Measurements from ENCODE around the gene PTK7.

PTK7 gene

GRCh38 chr6:43054206-43054943 lies 21.7 kb upstream of the PTK7 start:
- no peak for TF ChIP-seq CTCF (conservative IDR thresholded peaks at IDR 0.05; ENCODE audit: low read length)
- no peak for TF ChIP-seq EZH2phosphoT487 (IDR thresholded peaks at IDR 0.05; ENCODE audit: borderline replicate concordance)
- H3K79me2 ChIP-seq (ENCODE audit: insufficient read depth, low read length), result peaks cover 51% of the 10 kb centered on the region
- no peaks in the 10 kb centered on the region for H3K27me3 ChIP-seq (ENCODE audit: insufficient read depth, low read length, poor library complexity, severe bottlenecking)
- no peaks in the 10 kb centered on the region for H3K36me3 ChIP-seq (ENCODE audit: insufficient read depth, low read length)
- H3K9me3 ChIP-seq (ENCODE audit: insufficient read depth, low read depth, low read length), result no peaks in the 10 kb centered on the region
- H3F3A ChIP-seq (ENCODE audit: low read depth), result no peaks in the 10 kb centered on the region
- peak overlapping the region; percentile 90 for H3K4me3 ChIP-seq (ENCODE audit: low read length, poor library complexity, severe bottlenecking)
- peaks cover 51% of the 10 kb centered on the region for H3K4me1 ChIP-seq (ENCODE audit: insufficient read depth, low read length, poor library complexity, severe bottlenecking)
- H3K9me2 ChIP-seq (replicated peaks; ENCODE audit: low read depth, low read length), result no peaks in the 10 kb centered on the region
- peak overlapping the region; percentile 96 for H3K9ac ChIP-seq (ENCODE audit: low read depth, low read length, poor library complexity, severe bottlenecking)
- H2AFZ ChIP-seq (ENCODE audit: low read length), result peak overlapping the region; percentile 70; the same call in 1 of the 2 replicates
- peak overlapping the region; percentile 96 for H3K4me2 ChIP-seq (ENCODE audit: low read depth, low read length, poor library complexity, severe bottlenecking)
- no peaks in the 10 kb centered on the region for H4K20me1 ChIP-seq (ENCODE audit: insufficient read depth, low read length, poor library complexity, severe bottlenecking)

GRCh38 chr6:43055966-43056365 lies 20.1 kb upstream of the PTK7 start:
- Histone ChIP-seq H3K9ac (ENCODE audit: low read depth, low read length, poor library complexity, severe bottlenecking) (no peak overlapping the region), H3K79me2 (ENCODE audit: insufficient read depth, low read length) (peaks cover 59% of the 10 kb centered on the region), H3F3A (ENCODE audit: low read depth) (no peaks in the 10 kb centered on the region), H3K4me2 (ENCODE audit: low read depth, low read length, poor library complexity, severe bottlenecking) (no peak overlapping the region), H3K4me1 (ENCODE audit: insufficient read depth, low read length, poor library complexity, severe bottlenecking) (peaks cover 49% of the 10 kb centered on the region), H3K9me3 (ENCODE audit: insufficient read depth, low read depth, low read length) (no peaks in the 10 kb centered on the region), H3K36me3 (ENCODE audit: insufficient read depth, low read length) (no peaks in the 10 kb centered on the region), H2AFZ (ENCODE audit: low read length) (no peak overlapping the region), H3K9me2 (replicated peaks; ENCODE audit: low read depth, low read length) (no peaks in the 10 kb centered on the region), H3K4me3 (ENCODE audit: low read length, poor library complexity, severe bottlenecking) (no peak overlapping the region), H4K20me1 (ENCODE audit: insufficient read depth, low read length, poor library complexity, severe bottlenecking) (no peaks in the 10 kb centered on the region), H3K27me3 (ENCODE audit: insufficient read depth, low read length, poor library complexity, severe bottlenecking) (no peaks in the 10 kb centered on the region)
- TF ChIP-seq CTCF (conservative IDR thresholded peaks at IDR 0.05; ENCODE audit: low read length) (no peak), EZH2phosphoT487 (IDR thresholded peaks at IDR 0.05; ENCODE audit: borderline replicate concordance) (no peak)

- Histone ChIP-seq H3K79me2 (ENCODE audit: insufficient read depth, low read length) (peaks cover 38% of the 10 kb centered on the region), H3K9ac (ENCODE audit: low read depth, low read length, poor library complexity, severe bottlenecking) (peak overlapping the region; percentile 86), H3K4me3 (ENCODE audit: low read length, poor library complexity, severe bottlenecking) (peak overlapping the region; percentile 83), H3K27me3 (ENCODE audit: insufficient read depth, low read length, poor library complexity, severe bottlenecking) (no peaks in the 10 kb centered on the region), H3K4me2 (ENCODE audit: low read depth, low read length, poor library complexity, severe bottlenecking) (peak overlapping the region; percentile 96), H3K4me1 (ENCODE audit: insufficient read depth, low read length, poor library complexity, severe bottlenecking) (peaks cover 26% of the 10 kb centered on the region), H4K20me1 (ENCODE audit: insufficient read depth, low read length, poor library complexity, severe bottlenecking) (no peaks in the 10 kb centered on the region), H3F3A (ENCODE audit: low read depth) (no peaks in the 10 kb centered on the region), H2AFZ (ENCODE audit: low read length) (no peak overlapping the region; the same call in 1 of the 2 replicates), H3K36me3 (ENCODE audit: insufficient read depth, low read length) (no peaks in the 10 kb centered on the region), H3K9me2 (replicated peaks; ENCODE audit: low read depth, low read length) (no peaks in the 10 kb centered on the region), H3K9me3 (ENCODE audit: insufficient read depth, low read depth, low read length) (no peaks in the 10 kb centered on the region)
- TF ChIP-seq EZH2phosphoT487 (IDR thresholded peaks at IDR 0.05; ENCODE audit: borderline replicate concordance) (no peak), CTCF (conservative IDR thresholded peaks at IDR 0.05; ENCODE audit: low read length) (no peak)
These were observed 17.6 kb upstream of the PTK7 start for GRCh38 chr6:43058531-43058930.
